Keratinocyte (primary cell): ENCODE measurements around the gene SNX8. TPM values are rescaled to one million over a fixed set of nuclear protein-coding genes. Genes with fewer than 3 reads are reported as not detected.

Experiments used
- DNase-seq: peaks from one replicate; pipeline ENCODE4 v3.0.0-alpha.2; 2011; ENCODE audit warnings: low read depth, missing footprints, low spot score
- FAIRE-seq: peaks from 2 replicates; lab custom pipeline; 2011; peaks lifted over from hg19 to GRCh38; lab: Jason Lieb, UNC
- H2AFZ ChIP-seq: 2 replicates; pipeline ENCODE4 v1.6.0; 2012; ENCODE audit warnings: low read length, control low read depth, inconsistent platforms; ENCODE audit not compliant: control insufficient read depth
- H3K27ac ChIP-seq: 2 replicates; pipeline ENCODE4 v1.5.1; 2011; ENCODE audit warnings: low read length; ENCODE audit not compliant: control insufficient read depth, insufficient read depth
- H3K27me3 ChIP-seq: 3 replicates; pipeline ENCODE4 v1.6.0; 2011; ENCODE audit warnings: low read length; ENCODE audit not compliant: control insufficient read depth, insufficient read depth; ENCODE audit errors: extremely low read depth
- H3K36me3 ChIP-seq, 2 experiments: 2 replicates in 1 of 2; 3 replicates in 1 of 2; pipeline ENCODE4 v1.5.1; 2011; ENCODE audit warnings: low read length in 2 of 2, mild to moderate bottlenecking in 1 of 2; ENCODE audit not compliant: control insufficient read depth in 2 of 2, insufficient read depth in 2 of 2; ENCODE audit errors: extremely low read depth in 1 of 2
- H3K4me1 ChIP-seq: 3 replicates; pipeline ENCODE4 v1.5.1; 2011; ENCODE audit warnings: low read length; ENCODE audit not compliant: control insufficient read depth, insufficient read depth; ENCODE audit errors: extremely low read depth
- H3K4me2 ChIP-seq: 3 replicates; pipeline ENCODE4 v1.6.0; 2011; ENCODE audit warnings: low read depth, low read length; ENCODE audit not compliant: control insufficient read depth, insufficient read depth; ENCODE audit errors: extremely low read depth
- H3K4me3 ChIP-seq, 3 experiments: fragments of 200-600 bp in 1 of 3; sonication (generic) in 1 of 3; 2 replicates in 2 of 3; 3 replicates in 1 of 3; pipeline ENCODE4 v1.5.1; 2011 to 2016; ENCODE audit warnings: low read length in 3 of 3, mild to moderate bottlenecking in 3 of 3, control low read depth in 2 of 3, inconsistent platforms in 1 of 3, low read depth in 1 of 3, mixed read lengths in 1 of 3, mixed run types in 1 of 3, moderate library complexity in 1 of 3; ENCODE audit not compliant: control insufficient read depth in 2 of 3, insufficient read depth in 2 of 3; ENCODE audit errors: extremely low read depth in 1 of 3
- H3K79me2 ChIP-seq: 2 replicates; pipeline ENCODE4 v1.6.0; 2012; ENCODE audit warnings: low read length; ENCODE audit not compliant: control insufficient read depth, insufficient read depth
- H3K9ac ChIP-seq: 3 replicates; pipeline ENCODE4 v1.6.0; 2011; ENCODE audit warnings: low read length; ENCODE audit not compliant: control insufficient read depth, insufficient read depth; ENCODE audit errors: extremely low read depth
- H3K9me1 ChIP-seq: 3 replicates; pipeline ENCODE4 v1.6.0; 2011; ENCODE audit warnings: low read length; ENCODE audit not compliant: control insufficient read depth, insufficient read depth; ENCODE audit errors: extremely low read depth
- H3K9me3 ChIP-seq: 2 replicates; pipeline ENCODE4 v1.5.1; 2012; ENCODE audit warnings: low read depth, low read length; ENCODE audit not compliant: control insufficient read depth
- H4K20me1 ChIP-seq: 3 replicates; pipeline ENCODE4 v1.6.0; 2011; ENCODE audit warnings: low read length; ENCODE audit not compliant: control insufficient read depth, insufficient read depth; ENCODE audit errors: extremely low read depth
- EZH2 ChIP-seq: IDR thresholded peaks from one replicate; pipeline ENCODE4 v1.6.1; 2012; ENCODE audit warnings: inconsistent platforms, mild to moderate bottlenecking, low read length, moderate library complexity
- dilution Hi-C: fragments of 300-500 bp; cut with MboI; formaldehyde crosslinking; loops from one replicate; pipeline ENCODE4 v1.7.0; 2020; ENCODE audit warnings: low sequenced_read_pairs; ENCODE audit not compliant: extremely low pct_ligation_motif_present
- polyA plus RNA-seq, 5 experiments: library from polyadenylated mRNA; depleted of rRNA in 3 of 5; stranded (reverse) in 3 of 5; stranded (forward) in 1 of 5; unstranded in 1 of 5; fragments of >200 nt; gene quantifications; 1 replicate in 1 of 5; 2 replicates in 3 of 5; 3 replicates in 1 of 5; pipeline versions ENCODE4 v1.2.1 to v1.2.3, GENCODE V29; 2011 to 2012; ENCODE audit warnings: missing spikeins in 2 of 5, low read depth in 1 of 5, low replicate concordance in 1 of 5
- TF ChIP-seq, protein P1 (sequence below), 3 experiments: IDR thresholded peaks in 1 of 3; conservative IDR thresholded peaks in 1 of 3; optimal IDR thresholded peaks in 1 of 3; 2 replicates in 2 of 3; 3 replicates in 1 of 3; pipeline versions ENCODE3 to v1.5.1; 2011; ENCODE audit warnings: low read length in 3 of 3, mild to moderate bottlenecking in 3 of 3, moderate library complexity in 2 of 3, control low read depth in 1 of 3, inconsistent platforms in 1 of 3; ENCODE audit not compliant: insufficient read depth in 2 of 3; ENCODE audit errors: extremely low read depth in 1 of 3

The SNX8 gene
- polyA plus RNA-seq, 1 donor (not counting 4 experiments of a cell fraction or from before 2014, with no cell fraction given) = 24.2 TPM

- Histone ChIP-seq H4K20me1 (no peaks in the 10 kb centered on the region), H3K4me3 (no peak overlapping the region), H3K4me2 (no peak overlapping the region), H3K4me1 (no peaks in the 10 kb centered on the region), H3K9me3 (no peaks in the 10 kb centered on the region), H3K9ac (no peak overlapping the region), H3K27ac (no peak overlapping the region), H3K36me3 (peaks cover 4 to 12% of the 10 kb centered on the region in 2 experiments), H3K9me1 (no peaks in the 10 kb centered on the region), H3K79me2 (no peaks in the 10 kb centered on the region), H2AFZ (no peak overlapping the region), H3K27me3 (no peaks in the 10 kb centered on the region)
- dilution Hi-C loops = no loop called here
- DNase-seq (no peak), FAIRE-seq (no peak)
- TF ChIP-seq, protein P1, sequence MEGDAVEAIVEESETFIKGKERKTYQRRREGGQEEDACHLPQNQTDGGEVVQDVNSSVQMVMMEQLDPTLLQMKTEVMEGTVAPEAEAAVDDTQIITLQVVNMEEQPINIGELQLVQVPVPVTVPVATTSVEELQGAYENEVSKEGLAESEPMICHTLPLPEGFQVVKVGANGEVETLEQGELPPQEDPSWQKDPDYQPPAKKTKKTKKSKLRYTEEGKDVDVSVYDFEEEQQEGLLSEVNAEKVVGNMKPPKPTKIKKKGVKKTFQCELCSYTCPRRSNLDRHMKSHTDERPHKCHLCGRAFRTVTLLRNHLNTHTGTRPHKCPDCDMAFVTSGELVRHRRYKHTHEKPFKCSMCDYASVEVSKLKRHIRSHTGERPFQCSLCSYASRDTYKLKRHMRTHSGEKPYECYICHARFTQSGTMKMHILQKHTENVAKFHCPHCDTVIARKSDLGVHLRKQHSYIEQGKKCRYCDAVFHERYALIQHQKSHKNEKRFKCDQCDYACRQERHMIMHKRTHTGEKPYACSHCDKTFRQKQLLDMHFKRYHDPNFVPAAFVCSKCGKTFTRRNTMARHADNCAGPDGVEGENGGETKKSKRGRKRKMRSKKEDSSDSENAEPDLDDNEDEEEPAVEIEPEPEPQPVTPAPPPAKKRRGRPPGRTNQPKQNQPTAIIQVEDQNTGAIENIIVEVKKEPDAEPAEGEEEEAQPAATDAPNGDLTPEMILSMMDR (optimal IDR thresholded peaks at IDR 0.05 in 1 of 3, IDR thresholded peaks at IDR 0.05 in 1 of 3, conservative IDR thresholded peaks at IDR 0.05 in 1 of 3; ENCODE audit: extremely low read depth in 1 of 3, insufficient read depth in 2 of 3, low read length in 3 of 3) = no peak
- no peak for TF ChIP-seq EZH2
Measured at GRCh38 chr7:2202901-2203765, 111.1 kb downstream of the SNX8 start.

GRCh38 chr7:2202361-2202761 lies 111.9 kb downstream of the SNX8 start:
- peaks cover 4 to 9% of the 10 kb centered on the region in 2 experiments for H3K36me3 ChIP-seq

More at GRCh38 chr7:2202361-2202761, 111.9 kb downstream of the SNX8 start:
- Histone ChIP-seq H3K79me2 (no peaks in the 10 kb centered on the region), H3K9ac (no peak overlapping the region), H3K4me2 (no peak overlapping the region), H3K27ac (no peak overlapping the region), H3K9me1 (no peaks in the 10 kb centered on the region), H2AFZ (no peak overlapping the region), H3K4me3 (no peak overlapping the region), H3K27me3 (no peaks in the 10 kb centered on the region), H4K20me1 (no peaks in the 10 kb centered on the region), H3K4me1 (no peaks in the 10 kb centered on the region), H3K9me3 (no peaks in the 10 kb centered on the region)
- no peak for DNase-seq
- TF ChIP-seq, protein P1 (optimal IDR thresholded peaks at IDR 0.05 in 1 of 3, IDR thresholded peaks at IDR 0.05 in 1 of 3, conservative IDR thresholded peaks at IDR 0.05 in 1 of 3; ENCODE audit: extremely low read depth in 1 of 3, insufficient read depth in 2 of 3, low read length in 3 of 3) = no peak
- no peak for TF ChIP-seq EZH2
- dilution Hi-C loops = no loop called here
- no peak for FAIRE-seq

Other genes starting within 250 kb of the SNX8 start
- 18.0 to 27.0 TPM (median 18.1 TPM) in 3 replicates for gene MAD1L1, start 81.5 kb downstream of the SNX8 start, polyA plus RNA-seq
- 15.5 to 28.2 TPM (median 21.5 TPM) in 3 replicates for gene MRM2, start 72.2 kb downstream of the SNX8 start, polyA plus RNA-seq
- gene NUDT1, start 72.2 kb downstream of the SNX8 start, polyA plus RNA-seq = 15.8 to 31.1 TPM (median 21.9 TPM) in 3 replicates
- gene EIF3B, start 40.4 kb upstream of the SNX8 start, polyA plus RNA-seq = 119 to 169 TPM (median 144 TPM) in 3 replicates
- gene CHST12, start 89.2 kb upstream of the SNX8 start, polyA plus RNA-seq = 5.0 to 8.3 TPM (median 7.0 TPM) in 3 replicates
- gene GRIFIN, start 162.0 kb upstream of the SNX8 start, polyA plus RNA-seq = not detected in 3 replicates
- gene LFNG, start 205.3 kb upstream of the SNX8 start, polyA plus RNA-seq = 17.7 to 21.1 TPM (median 20.8 TPM) in 3 replicates
- 6.4 to 12.6 TPM (median 10.0 TPM) in 3 replicates for gene BRAT1, start 241.1 kb upstream of the SNX8 start, polyA plus RNA-seq
- gene IQCE, start 244.5 kb upstream of the SNX8 start, polyA plus RNA-seq = 4.7 to 9.1 TPM (median 5.2 TPM) in 3 replicates